ENCODE data around the gene HSF5. TPM values are rescaled to one million over a fixed set of nuclear protein-coding genes. Genes with fewer than 3 reads are reported as not detected.

The HSF5 gene
- total and polyA plus RNA-seq, 2 of the 13 experiments (the other 11 are each of a cell fraction or from before 2014, with no cell fraction given), result not detected

DNA sequence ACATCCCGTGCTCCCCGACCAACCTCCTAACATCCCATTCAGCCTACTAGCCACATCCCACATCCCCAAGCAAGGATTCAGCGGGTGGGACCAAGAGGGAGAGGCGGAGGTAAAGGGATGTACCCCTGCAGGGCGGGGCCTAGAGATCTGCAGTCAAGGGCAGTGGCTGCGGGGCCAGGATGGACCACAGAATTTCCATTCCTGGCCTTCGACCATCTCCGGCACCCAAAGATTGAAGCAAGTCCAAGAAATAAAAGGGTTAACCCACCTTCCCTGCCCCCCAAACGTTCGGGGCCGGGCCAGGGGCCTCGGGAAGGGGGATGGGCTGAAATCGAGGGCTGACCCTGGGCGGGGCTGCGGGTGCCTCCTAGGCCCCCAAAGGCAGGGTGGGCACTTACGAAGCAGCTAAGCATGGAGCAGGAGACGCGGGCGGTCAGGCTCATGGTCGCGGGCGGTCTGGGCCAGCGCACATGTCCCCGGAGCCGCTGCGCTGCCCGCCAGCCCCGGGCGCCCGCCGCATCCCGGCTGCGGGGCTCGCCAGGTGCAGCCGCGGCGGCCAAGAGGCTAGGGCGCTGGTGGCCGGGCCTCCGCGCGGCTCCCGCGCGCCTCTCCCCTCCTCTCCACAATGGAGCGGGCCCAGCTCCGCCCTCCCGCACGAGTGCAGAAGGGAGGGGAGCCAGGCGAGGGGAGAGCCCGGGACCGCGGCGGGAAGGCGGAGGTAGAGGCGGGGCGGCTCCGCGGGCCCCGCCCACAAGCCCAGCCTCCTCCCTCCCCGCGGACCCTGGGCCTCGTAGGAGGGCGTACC is 26.0 kb upstream of the HSF5 start, which contains the start of gene MTMR4 (continued):
- TF ChIP-seq, protein P1, sequence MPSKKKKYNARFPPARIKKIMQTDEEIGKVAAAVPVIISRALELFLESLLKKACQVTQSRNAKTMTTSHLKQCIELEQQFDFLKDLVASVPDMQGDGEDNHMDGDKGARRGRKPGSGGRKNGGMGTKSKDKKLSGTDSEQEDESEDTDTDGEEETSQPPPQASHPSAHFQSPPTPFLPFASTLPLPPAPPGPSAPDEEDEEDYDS (CRISPR knock-in tag; IDR thresholded peaks at IDR 0.05), result no peak
- TF ChIP-seq ATM (IDR thresholded peaks at IDR 0.05; ENCODE audit: borderline replicate concordance) (no peak), U2AF1 (optimal IDR thresholded peaks at IDR 0.05; ENCODE audit: low read depth, low read length) (no peak), SKI (IDR thresholded peaks at IDR 0.05; ENCODE audit: partially characterized antibody) (no peak), TBX3 (IDR thresholded peaks at IDR 0.05; ENCODE audit: borderline replicate concordance) (no peak), ZSCAN9 (CRISPR knock-in tag; IDR thresholded peaks at IDR 0.05; ENCODE audit: borderline replicate concordance) (no peak; the same call in 1 of the 2 replicates), ZNF337 (CRISPR knock-in tag; IDR thresholded peaks at IDR 0.05; ENCODE audit: borderline replicate concordance, low read depth) (no peak), ZNF317 (CRISPR knock-in tag; IDR thresholded peaks at IDR 0.05) (peak; percentile 15; the same call in 1 of the 2 replicates), ZNF510 (CRISPR knock-in tag; IDR thresholded peaks at IDR 0.05; ENCODE audit: low read depth) (no peak), XRCC5 (optimal IDR thresholded peaks at IDR 0.05; ENCODE audit: low read length) (peak; percentile 48), ZNF207 (IDR thresholded peaks at IDR 0.05; ENCODE audit: borderline replicate concordance) (no peak), SRSF1 (optimal IDR thresholded peaks at IDR 0.05; ENCODE audit: low read depth, low read length) (no peak), ZBTB7A (CRISPR knock-in tag; IDR thresholded peaks at IDR 0.05) (no peak), ZNF253 (CRISPR knock-in tag; IDR thresholded peaks at IDR 0.05; ENCODE audit: borderline replicate concordance) (no peak), XBP1 (CRISPR knock-in tag; IDR thresholded peaks at IDR 0.05) (no peak), ISL2 (CRISPR knock-in tag; IDR thresholded peaks at IDR 0.05) (no peak), ZNF143 (CRISPR knock-in tag; IDR thresholded peaks at IDR 0.05) (no peak)
- TF ChIP-seq, protein P2, sequence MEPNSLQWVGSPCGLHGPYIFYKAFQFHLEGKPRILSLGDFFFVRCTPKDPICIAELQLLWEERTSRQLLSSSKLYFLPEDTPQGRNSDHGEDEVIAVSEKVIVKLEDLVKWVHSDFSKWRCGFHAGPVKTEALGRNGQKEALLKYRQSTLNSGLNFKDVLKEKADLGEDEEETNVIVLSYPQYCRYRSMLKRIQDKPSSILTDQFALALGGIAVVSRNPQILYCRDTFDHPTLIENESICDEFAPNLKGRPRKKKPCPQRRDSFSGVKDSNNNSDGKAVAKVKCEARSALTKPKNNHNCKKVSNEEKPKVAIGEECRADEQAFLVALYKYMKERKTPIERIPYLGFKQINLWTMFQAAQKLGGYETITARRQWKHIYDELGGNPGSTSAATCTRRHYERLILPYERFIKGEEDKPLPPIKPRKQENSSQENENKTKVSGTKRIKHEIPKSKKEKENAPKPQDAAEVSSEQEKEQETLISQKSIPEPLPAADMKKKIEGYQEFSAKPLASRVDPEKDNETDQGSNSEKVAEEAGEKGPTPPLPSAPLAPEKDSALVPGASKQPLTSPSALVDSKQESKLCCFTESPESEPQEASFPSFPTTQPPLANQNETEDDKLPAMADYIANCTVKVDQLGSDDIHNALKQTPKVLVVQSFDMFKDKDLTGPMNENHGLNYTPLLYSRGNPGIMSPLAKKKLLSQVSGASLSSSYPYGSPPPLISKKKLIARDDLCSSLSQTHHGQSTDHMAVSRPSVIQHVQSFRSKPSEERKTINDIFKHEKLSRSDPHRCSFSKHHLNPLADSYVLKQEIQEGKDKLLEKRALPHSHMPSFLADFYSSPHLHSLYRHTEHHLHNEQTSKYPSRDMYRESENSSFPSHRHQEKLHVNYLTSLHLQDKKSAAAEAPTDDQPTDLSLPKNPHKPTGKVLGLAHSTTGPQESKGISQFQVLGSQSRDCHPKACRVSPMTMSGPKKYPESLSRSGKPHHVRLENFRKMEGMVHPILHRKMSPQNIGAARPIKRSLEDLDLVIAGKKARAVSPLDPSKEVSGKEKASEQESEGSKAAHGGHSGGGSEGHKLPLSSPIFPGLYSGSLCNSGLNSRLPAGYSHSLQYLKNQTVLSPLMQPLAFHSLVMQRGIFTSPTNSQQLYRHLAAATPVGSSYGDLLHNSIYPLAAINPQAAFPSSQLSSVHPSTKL (CRISPR knock-in tag; IDR thresholded peaks at IDR 0.05), result peak; percentile 47; the same call in 1 of the 2 replicates
- TF ChIP-seq, protein P3, sequence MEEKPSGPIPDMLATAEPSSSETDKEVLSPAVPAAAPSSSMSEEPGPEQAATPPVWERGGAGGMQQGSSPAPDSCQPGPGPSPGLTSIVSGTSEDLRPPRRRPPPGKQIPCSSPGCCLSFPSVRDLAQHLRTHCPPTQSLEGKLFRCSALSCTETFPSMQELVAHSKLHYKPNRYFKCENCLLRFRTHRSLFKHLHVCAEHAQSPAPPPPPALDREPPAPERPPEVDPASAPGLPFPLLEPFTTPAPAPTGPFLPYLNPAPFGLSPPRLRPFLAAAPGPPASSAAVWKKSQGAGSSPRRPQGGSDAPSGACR (CRISPR knock-in tag; IDR thresholded peaks at IDR 0.05), result no peak
- TF ChIP-seq, protein P4, sequence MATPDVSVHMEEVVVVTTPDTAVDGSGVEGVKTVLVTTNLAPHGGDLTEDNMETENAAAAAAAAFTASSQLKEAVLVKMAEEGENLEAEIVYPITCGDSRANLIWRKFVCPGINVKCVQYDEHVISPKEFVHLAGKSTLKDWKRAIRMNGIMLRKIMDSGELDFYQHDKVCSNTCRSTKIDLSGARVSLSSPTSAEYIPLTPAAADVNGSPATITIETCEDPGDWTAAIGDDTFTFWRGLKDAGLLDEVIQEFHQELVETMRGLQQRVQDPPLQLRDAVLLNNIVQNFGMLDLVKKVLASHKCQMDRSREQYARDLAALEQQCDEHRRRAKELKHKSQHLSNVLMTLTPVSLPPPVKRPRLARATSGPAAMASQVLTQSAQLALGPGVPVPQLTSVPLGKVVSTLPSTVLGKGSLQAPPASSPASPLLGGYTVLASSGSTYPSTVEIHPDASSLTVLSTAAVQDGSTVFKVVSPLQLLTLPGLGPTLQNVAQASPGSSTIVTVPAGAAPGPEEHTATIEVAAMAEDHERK (CRISPR knock-in tag; IDR thresholded peaks at IDR 0.05; ENCODE audit: low read depth), result no peak
- TF ChIP-seq, protein P5, sequence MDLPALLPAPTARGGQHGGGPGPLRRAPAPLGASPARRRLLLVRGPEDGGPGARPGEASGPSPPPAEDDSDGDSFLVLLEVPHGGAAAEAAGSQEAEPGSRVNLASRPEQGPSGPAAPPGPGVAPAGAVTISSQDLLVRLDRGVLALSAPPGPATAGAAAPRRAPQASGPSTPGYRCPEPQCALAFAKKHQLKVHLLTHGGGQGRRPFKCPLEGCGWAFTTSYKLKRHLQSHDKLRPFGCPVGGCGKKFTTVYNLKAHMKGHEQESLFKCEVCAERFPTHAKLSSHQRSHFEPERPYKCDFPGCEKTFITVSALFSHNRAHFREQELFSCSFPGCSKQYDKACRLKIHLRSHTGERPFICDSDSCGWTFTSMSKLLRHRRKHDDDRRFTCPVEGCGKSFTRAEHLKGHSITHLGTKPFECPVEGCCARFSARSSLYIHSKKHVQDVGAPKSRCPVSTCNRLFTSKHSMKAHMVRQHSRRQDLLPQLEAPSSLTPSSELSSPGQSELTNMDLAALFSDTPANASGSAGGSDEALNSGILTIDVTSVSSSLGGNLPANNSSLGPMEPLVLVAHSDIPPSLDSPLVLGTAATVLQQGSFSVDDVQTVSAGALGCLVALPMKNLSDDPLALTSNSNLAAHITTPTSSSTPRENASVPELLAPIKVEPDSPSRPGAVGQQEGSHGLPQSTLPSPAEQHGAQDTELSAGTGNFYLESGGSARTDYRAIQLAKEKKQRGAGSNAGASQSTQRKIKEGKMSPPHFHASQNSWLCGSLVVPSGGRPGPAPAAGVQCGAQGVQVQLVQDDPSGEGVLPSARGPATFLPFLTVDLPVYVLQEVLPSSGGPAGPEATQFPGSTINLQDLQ (CRISPR knock-in tag; IDR thresholded peaks at IDR 0.05), result 0 out of 2 replicates have a peak, but pooled peaks have one; percentile 34

All from HepG2 (cell line).